Mononuclear cell (primary cell): ENCODE results near the gene CTBP1. TPM values are rescaled to one million over a fixed set of nuclear protein-coding genes. Genes with fewer than 3 reads are reported as not detected.

ENCODE experiments used
- H3K27me3 ChIP-seq: 2 replicates; pipeline ENCODE4 v1.6.0; 2011; ENCODE audit warnings: low read length, control low read depth; ENCODE audit not compliant: insufficient read depth
- H3K4me1 ChIP-seq: 2 replicates; pipeline ENCODE4 v1.5.1; 2011; ENCODE audit warnings: mild to moderate bottlenecking, low read length, control low read depth; ENCODE audit not compliant: insufficient read depth
- H3K4me3 ChIP-seq: 2 replicates; pipeline ENCODE4 v1.5.1; 2011; ENCODE audit warnings: mild to moderate bottlenecking, low read length, moderate library complexity
- H3K9me3 ChIP-seq: 2 replicates; pipeline ENCODE4 v1.5.1; 2011; ENCODE audit warnings: low read depth, mild to moderate bottlenecking, control low read depth, low read length
- total RNA-seq: library from RNA; depleted of rRNA; stranded (reverse); fragments of >200 nt; gene quantifications from one replicate; pipeline ENCODE4 v1.2.3, GENCODE V29; 2012

The CTBP1 gene
- total RNA-seq, 1 donor = 125 TPM

- Histone ChIP-seq H3K4me1 (peaks cover 34% of the 10 kb centered on the region), H3K27me3 (peaks cover 23% of the 10 kb centered on the region), H3K4me3 (peak overlapping the region; percentile 28), H3K9me3 (no peaks in the 10 kb centered on the region)
Observed at GRCh38 chr4:1171311-1172227, 77.4 kb downstream of the CTBP1 start.

- peaks cover 23% of the 10 kb centered on the region for H3K27me3 ChIP-seq
- H3K4me3 ChIP-seq = no peak overlapping the region
- peaks cover 35% of the 10 kb centered on the region for H3K4me1 ChIP-seq
- no peaks in the 10 kb centered on the region for H3K9me3 ChIP-seq
Observed at GRCh38 chr4:1170976-1171310, 78.0 kb downstream of the CTBP1 start.

- H3K9me3 ChIP-seq = no peaks in the 10 kb centered on the region
- peaks cover 23% of the 10 kb centered on the region for H3K27me3 ChIP-seq
- no peak overlapping the region for H3K4me3 ChIP-seq
- peaks cover 35% of the 10 kb centered on the region for H3K4me1 ChIP-seq
Observed at GRCh38 chr4:1170156-1170975, 78.6 kb downstream of the CTBP1 start.

GRCh38 chr4:1169691-1170096 is 79.2 kb downstream of the CTBP1 start:
- Histone ChIP-seq H3K27me3 (peaks cover 23% of the 10 kb centered on the region), H3K9me3 (no peaks in the 10 kb centered on the region), H3K4me3 (no peak overlapping the region), H3K4me1 (peaks cover 35% of the 10 kb centered on the region)

GRCh38 chr4:1169171-1169671 is 79.7 kb downstream of the CTBP1 start:
- no peak overlapping the region for H3K4me3 ChIP-seq
- H3K4me1 ChIP-seq = peaks cover 35% of the 10 kb centered on the region
- H3K27me3 ChIP-seq = peaks cover 23% of the 10 kb centered on the region
- no peaks in the 10 kb centered on the region for H3K9me3 ChIP-seq

GRCh38 chr4:1168191-1169101 is 80.5 kb downstream of the CTBP1 start:
- H3K27me3 ChIP-seq = peaks cover 23% of the 10 kb centered on the region
- H3K9me3 ChIP-seq = no peaks in the 10 kb centered on the region
- peaks cover 43% of the 10 kb centered on the region for H3K4me1 ChIP-seq
- H3K4me3 ChIP-seq = no peak overlapping the region

GRCh38 chr4:1167244-1167949 is 81.5 kb downstream of the CTBP1 start:
- Histone ChIP-seq H3K4me1 (peaks cover 49% of the 10 kb centered on the region), H3K9me3 (no peaks in the 10 kb centered on the region), H3K27me3 (peaks cover 16% of the 10 kb centered on the region), H3K4me3 (peak overlapping the region; percentile 59)

GRCh38 chr4:1166509-1167243 is 82.3 kb downstream of the CTBP1 start:
- peak overlapping the region; percentile 59 for H3K4me3 ChIP-seq
- peaks cover 43% of the 10 kb centered on the region for H3K4me1 ChIP-seq
- no peaks in the 10 kb centered on the region for H3K9me3 ChIP-seq
- peaks cover 9% of the 10 kb centered on the region for H3K27me3 ChIP-seq

- H3K4me1 ChIP-seq = peaks cover 31% of the 10 kb centered on the region
- H3K27me3 ChIP-seq = no peaks in the 10 kb centered on the region
- H3K4me3 ChIP-seq = no peak overlapping the region
- no peaks in the 10 kb centered on the region for H3K9me3 ChIP-seq
Observed at GRCh38 chr4:1164956-1165545, 83.9 kb downstream of the CTBP1 start.

- Histone ChIP-seq H3K4me1 (peaks cover 31% of the 10 kb centered on the region), H3K4me3 (no peak overlapping the region), H3K27me3 (no peaks in the 10 kb centered on the region), H3K9me3 (no peaks in the 10 kb centered on the region)
Observed at GRCh38 chr4:1164444-1164843, 84.5 kb downstream of the CTBP1 start.

GRCh38 chr4:1164040-1164439 is 84.9 kb downstream of the CTBP1 start:
- Histone ChIP-seq H3K9me3 (no peaks in the 10 kb centered on the region), H3K27me3 (no peaks in the 10 kb centered on the region), H3K4me3 (no peak overlapping the region), H3K4me1 (peaks cover 31% of the 10 kb centered on the region)
